Measurements from ENCODE around the gene ZNF32.
A peak's percentile ranks its signal among the peaks of the same experiment; 100 is the strongest.

Gene ZNF32

GRCh38 chr10:43693602-43694001, 44.9 kb upstream of the ZNF32 start:
- no peak overlapping the region for H3K4me3 ChIP-seq (replicated peaks in 1 of 2; ENCODE audit: low read depth in 2 of 2, low read length in 2 of 2)
- DNase-seq (ENCODE audit: low read depth in 2 of 2): peak; percentile 68 to 79
- TF ChIP-seq CTCF (IDR thresholded peaks at IDR 0.05; ENCODE audit: low read depth, low read length): no peak

GRCh38 chr10:43692051-43692825, 43.6 kb upstream of the ZNF32 start:
- DNase-seq (ENCODE audit: low read depth in 2 of 2): peak; percentile 82 to 96
- TF ChIP-seq CTCF (IDR thresholded peaks at IDR 0.05; ENCODE audit: low read depth, low read length): no peak
- no peak overlapping the region for H3K4me3 ChIP-seq (replicated peaks in 1 of 2; ENCODE audit: low read depth in 2 of 2, low read length in 2 of 2)

- no peak overlapping the region for H3K4me3 ChIP-seq (replicated peaks in 1 of 2; ENCODE audit: low read depth in 2 of 2, low read length in 2 of 2)
- DNase-seq (ENCODE audit: low read depth in 2 of 2): peak; percentile 55 to 74
- peak; percentile 38 for TF ChIP-seq CTCF (IDR thresholded peaks at IDR 0.05; ENCODE audit: low read depth, low read length)
Measured at GRCh38 chr10:43691485-43691884, 42.8 kb upstream of the ZNF32 start.

GRCh38 chr10:43689955-43690771, 41.5 kb upstream of the ZNF32 start:
- peak overlapping the region; percentile 53 to 63 for H3K4me3 ChIP-seq (replicated peaks in 1 of 2; ENCODE audit: low read depth in 2 of 2, low read length in 2 of 2)
- TF ChIP-seq CTCF (IDR thresholded peaks at IDR 0.05; ENCODE audit: low read depth, low read length): peak; percentile 55
- peak; percentile 87 to 89 for DNase-seq (ENCODE audit: low read depth in 2 of 2)

GRCh38 chr10:43689618-43689954, 40.9 kb upstream of the ZNF32 start:
- TF ChIP-seq CTCF (IDR thresholded peaks at IDR 0.05; ENCODE audit: low read depth, low read length): no peak
- H3K4me3 ChIP-seq (replicated peaks in 1 of 2; ENCODE audit: low read depth in 2 of 2, low read length in 2 of 2): peak overlapping the region; percentile 12 to 63
- peak; percentile 52 to 65 for DNase-seq (ENCODE audit: low read depth in 2 of 2)

- H3K4me3 ChIP-seq (replicated peaks in 1 of 2; ENCODE audit: low read depth in 2 of 2, low read length in 2 of 2): no peak overlapping the region
- TF ChIP-seq CTCF (IDR thresholded peaks at IDR 0.05; ENCODE audit: low read depth, low read length): no peak
- DNase-seq (ENCODE audit: low read depth in 2 of 2): no peak
Measured at GRCh38 chr10:43689007-43689491, 40.4 kb upstream of the ZNF32 start.
